SIG-M5 (cell line): ENCODE results near the gene PPP1R3E.
"Not testable (repeated sequence)": the region's sequence is repeated elsewhere in the genome, so short reads cannot be mapped to it uniquely, and the experiment has no call there.

Experiments used
- DNase-seq: peaks from one replicate; lab custom pipeline; 2025; lab: John Stamatoyannopoulos, UW

The PPP1R3E gene, protein sequence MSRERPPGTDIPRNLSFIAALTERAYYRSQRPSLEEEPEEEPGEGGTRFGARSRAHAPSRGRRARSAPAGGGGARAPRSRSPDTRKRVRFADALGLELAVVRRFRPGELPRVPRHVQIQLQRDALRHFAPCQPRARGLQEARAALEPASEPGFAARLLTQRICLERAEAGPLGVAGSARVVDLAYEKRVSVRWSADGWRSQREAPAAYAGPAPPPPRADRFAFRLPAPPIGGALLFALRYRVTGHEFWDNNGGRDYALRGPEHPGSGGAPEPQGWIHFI

DNA sequence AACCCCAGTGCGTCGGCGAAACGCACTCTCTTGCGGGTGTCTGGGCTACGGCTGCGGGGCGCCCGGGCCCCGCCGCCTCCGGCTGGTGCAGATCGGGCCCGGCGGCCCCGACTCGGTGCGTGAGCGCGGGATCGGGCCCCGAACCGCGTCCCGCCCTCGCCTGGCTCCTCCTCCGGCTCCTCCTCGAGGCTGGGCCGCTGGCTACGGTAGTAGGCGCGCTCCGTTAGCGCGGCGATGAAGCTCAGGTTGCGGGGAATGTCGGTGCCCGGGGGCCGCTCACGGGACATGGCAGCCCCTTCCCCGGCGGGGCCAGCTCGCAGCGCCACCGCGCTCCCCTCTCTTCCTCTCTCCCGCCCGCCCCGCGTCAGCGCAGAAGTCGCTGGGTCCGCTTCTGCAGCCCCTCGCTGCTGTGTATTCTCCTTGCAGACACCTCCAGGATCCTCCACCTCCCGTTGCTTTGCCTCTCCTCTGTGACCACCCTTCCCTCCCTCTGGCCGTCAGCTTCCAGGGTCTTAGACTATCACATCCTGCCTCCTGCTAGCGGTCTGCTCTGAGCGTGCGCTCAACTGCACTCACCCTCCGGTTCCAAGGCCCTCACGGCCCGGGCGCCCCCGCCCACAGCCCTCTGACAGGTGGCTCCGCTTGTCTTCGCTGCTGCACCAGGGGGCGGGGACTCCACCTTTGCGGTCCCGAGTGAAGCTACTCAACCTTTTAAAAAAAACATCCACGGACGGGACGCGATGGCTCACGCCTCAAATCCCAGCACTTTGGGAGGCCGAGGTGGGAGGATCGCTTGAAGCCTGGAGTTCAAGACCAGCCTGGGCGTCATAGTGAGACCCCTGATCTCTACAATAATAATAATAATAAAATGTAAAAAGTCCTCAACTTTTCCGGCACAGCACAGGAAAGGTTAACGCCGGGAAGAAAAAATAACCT lies at the start of gene PPP1R3E:
Gene PPP1R3E (minus strand): TSS at position 570 of the 936 bp plus-strand sequence. CDS start 283 bp downstream, at position 287.
- DNase-seq: no peak

DNA sequence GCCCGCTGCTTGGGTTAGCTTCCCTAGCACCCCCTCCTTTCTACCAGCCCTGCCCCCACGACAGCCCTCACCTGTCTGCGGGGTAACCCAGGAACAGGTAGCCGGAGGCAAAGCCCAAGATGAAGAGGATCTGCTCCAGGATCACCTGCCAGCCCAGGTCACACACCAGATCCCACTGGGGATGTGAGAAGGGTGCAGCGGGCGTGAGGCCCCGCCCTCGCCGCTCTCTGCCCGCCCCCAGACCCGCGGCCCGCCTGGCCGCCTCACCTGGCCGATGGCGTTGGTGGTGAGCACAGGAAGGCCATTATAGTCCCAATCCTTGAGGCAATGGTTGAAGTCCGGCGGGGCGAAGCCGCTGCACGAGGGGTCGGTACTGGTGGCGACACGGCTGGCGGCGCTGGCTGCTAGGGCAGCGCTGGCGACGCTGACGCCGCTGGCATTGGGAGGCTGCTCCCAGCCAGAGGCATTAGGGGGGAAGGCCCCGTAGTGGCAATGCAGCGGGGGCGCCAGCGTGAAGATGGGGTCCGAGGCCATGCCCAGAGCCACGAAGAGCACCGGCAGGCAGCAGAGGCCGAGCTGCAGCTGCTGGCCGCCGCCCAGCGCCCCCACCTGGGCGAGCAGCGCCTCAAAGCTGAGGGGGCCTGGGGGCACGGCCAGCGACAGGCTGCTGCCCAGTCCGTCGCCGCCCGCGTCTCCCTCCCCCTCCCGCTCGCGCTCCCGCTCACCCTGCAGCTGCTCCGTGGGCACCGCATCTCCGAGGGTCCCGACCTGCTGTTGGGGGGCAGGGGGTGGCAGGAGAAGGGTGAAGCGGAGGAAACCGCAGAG lies 49.2 kb upstream of the PPP1R3E start:
- DNase-seq: no peak

DNA sequence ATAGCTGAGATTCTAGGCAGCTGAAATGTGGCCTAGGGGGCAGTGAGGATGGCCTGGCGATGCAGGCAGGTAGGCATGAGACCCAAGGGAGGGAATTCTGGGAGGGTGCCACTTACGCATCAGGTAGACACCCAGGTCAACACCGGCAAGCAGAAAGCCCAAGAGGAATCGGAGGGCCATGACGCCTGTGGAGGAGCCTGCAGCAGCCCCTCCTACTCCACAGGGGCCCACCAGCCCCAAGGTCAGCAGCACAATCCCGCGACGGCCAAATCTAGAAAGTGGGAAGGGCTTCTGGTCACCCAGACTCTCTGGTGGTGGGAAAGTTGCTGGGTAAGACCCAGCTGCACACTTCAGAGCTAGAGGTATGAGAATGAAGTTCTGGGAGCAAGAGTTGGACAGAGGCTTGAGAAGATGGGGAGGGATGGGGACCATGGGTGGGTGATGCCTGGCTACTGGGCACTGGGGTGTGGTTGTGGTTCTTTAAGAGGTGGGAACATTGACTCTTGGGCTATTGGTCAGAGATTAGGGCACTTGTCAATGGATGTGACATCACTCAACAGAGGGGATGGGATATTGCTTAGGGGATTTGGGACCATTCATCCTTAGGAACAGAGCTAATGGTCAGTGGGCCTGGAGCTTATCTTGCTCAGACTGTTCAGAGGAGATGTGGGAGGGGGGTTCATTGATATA lies 46.6 kb upstream of the PPP1R3E start:
- no peak for DNase-seq

DNA sequence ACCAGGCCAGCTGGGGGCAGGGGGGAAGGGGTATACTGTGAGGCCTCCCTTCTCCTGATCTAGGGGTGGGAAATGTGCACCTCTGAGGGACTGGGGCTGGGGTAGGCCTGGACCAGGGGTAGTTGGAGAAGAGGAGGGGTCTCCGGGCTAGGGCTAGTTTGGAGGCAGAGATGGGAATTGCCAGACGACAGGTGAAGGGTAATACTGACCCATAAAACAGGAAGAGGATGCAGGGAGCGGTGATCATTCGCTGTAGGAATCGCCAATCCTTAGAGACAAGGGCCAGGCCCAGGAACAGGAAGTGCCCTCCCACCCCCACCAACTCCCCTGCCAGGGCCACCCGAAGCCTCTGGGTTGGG lies 45.6 kb upstream of the PPP1R3E start:
- no peak for DNase-seq

DNA sequence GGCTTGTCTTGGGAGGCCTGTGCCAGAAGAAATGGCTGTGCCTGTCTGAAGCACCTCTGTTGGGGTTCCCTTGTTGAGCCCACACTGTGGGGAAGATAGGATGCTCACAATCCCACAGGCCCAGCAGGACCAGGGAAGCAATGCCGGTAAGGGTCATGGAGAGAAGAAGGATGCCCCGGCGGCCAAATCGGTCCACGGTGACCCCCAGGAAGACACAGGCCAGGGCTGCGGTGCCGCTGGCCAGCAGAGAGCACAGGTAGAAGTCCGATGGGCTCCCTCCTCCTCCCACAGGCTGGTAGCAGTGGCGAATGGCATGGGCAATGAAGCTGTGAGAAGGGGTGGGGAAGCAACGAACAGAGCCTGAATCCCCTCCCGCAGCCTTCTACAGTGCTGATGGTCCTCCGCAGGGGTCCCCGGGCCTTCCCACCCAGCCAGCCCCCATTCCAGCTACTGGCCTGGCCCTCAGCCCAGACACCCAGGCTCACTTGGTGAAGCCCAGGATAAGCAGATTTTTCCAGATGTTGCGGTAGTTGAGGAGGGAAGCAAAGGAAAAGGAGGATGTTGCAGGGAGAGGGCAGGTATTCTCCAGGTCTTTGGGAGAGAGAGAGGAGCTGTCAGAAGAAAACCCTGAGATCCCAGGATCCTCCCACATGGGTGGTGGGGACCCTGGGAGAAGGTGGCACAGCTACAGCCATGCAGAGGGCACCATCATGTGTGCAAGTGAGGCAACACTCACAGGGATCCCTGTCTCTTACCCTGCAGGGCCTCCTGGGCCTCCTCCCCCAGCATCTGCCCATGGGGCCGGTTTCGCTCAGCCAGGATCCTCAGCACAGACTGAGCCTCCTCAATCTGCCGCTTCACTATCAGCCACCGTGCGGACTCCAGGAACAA lies 45.0 kb upstream of the PPP1R3E start:
- no peak for DNase-seq

DNA sequence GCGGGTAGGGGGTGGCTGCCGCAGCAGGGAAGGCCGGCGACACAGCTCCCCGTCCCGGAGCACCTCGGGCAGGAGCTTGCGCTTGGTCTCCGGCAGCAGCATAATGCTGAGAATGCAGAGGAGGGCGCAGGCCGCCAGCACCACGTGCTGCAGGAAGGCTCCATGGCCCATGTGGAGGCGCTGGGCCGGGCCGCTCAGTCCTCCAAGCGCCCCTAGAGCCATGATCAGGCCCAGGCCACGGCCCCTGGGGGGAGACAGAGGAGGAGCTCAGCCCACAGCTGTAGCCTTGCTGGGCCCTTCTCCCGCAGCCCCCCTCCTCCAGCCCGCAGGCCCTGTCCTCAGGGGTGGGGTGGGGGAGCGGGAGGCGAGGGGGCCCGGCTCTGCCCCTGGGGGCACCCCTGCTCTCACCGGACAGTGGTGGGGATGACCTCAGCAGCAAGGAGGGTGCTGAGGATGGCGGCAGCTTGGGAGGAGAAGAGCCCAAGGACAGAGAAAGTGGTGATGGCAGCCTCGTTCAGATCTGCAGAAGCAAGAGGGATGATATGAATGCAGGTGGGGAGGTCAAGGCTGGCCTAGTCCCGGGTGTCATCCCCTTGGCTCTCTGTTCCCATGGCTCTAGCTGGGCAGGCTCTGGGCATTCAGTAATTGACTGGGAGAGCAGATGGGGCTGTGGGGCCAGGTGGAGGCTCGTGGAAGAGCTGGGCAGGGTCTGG lies 44.2 kb upstream of the PPP1R3E start:
- DNase-seq: no peak

DNA sequence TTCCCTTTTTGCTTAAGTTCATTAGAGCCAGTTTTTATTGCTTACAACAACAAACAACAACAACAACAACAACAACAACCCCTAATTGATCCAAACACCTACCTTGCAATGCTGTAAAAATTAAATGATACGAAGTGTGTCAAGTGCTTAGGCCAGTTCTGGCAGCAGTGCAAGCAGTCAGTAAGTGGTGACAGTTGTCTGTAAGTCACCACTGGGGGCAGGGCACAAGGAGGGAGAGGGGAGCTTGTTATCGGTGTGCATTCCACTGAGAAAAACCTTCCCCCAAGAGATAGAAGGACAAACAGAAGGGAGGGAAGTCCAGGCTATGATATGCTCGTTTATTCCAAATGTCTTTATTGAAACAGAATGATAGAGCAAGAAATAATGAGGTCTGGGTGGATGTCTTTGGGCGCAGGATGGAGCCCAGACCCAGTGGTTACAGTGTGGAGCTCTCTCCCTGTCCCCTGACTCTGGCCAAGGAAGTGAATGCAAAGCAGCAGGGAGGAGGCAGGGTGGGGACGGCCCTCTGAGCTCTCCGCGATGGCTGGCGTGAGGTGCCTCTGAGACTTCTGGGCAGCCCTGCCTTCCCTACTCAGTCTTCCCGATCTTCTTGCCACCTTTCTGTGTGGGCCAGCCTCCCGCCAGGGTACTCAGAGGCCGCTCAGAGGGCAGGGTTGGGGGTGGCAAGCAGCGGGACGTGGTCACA lies 43.5 kb upstream of the PPP1R3E start:
- DNase-seq: no peak

DNA sequence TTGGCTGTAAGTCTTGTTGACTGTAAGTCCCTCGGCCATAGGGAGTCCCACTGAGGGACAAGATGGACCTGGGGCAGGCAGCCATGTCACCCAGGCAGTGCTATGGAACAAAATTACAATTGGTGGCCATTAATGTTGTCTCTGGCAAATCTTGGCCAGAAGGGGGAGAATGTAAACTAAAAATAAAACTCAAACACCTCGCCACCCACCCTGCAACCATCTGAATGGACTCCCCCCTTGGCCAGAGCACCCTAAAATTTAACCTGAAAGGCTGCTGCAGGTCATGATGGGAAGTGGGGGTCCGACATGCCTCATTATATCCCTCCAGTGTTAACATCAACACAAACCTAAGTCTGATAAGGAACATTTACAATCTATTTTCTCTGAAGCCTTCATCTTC lies 41.8 kb upstream of the PPP1R3E start:
- DNase-seq: no peak

DNA sequence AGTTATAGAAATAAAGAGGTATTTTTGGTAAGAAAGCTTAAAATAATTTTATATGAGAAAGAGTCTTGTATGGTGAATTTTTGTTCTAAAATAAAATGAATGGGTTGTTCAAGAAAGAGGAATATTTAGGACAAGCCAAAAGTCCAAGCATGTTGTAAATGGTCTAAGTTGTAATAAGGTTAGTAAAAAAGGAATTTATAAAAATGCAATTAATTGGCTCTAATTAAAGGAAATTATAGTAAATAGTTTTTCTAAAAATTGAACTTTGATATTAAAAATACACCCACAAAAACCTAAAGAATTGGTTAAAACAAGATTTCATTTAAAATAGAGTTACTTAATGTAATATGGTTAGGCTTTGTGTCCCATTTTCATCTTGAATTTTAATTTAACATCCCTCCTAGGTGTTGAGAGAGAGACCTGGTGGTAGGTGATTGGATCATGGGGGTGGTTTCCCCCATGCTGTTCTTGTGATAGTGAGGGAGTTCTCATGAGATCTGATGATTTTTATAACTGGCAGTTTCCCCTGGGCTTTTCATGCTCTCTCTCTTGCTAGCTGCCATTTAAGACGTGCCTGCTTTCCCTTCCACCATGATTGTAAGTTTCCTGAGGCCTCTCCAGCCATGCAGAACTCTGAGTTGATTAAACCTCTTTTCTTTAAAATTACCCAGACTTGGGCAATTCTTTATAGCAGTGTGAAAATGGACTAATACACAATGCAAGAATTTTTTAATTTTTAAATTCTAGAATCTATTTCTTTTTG lies 37.0 kb upstream of the PPP1R3E start:
- DNase-seq: no peak

DNA sequence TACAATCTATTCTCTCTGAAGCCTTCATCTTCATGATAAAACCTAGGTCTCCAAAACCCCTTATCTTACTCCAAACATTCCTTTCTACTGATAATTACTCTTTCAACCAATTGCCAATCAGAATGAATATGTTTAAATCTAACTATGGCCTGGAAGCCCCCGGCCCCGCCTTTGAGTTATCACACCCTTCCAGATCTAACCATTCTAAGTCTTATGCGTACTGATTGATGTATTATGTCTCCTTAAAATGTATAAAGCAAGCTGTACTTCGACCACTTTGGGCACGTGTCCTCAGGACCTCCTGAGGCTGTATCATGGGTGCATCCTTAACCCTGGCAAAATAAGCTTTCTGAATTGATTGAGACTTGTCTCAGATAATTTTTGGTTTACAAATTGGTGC lies 33.0 kb upstream of the PPP1R3E start:
- DNase-seq: no peak

DNA sequence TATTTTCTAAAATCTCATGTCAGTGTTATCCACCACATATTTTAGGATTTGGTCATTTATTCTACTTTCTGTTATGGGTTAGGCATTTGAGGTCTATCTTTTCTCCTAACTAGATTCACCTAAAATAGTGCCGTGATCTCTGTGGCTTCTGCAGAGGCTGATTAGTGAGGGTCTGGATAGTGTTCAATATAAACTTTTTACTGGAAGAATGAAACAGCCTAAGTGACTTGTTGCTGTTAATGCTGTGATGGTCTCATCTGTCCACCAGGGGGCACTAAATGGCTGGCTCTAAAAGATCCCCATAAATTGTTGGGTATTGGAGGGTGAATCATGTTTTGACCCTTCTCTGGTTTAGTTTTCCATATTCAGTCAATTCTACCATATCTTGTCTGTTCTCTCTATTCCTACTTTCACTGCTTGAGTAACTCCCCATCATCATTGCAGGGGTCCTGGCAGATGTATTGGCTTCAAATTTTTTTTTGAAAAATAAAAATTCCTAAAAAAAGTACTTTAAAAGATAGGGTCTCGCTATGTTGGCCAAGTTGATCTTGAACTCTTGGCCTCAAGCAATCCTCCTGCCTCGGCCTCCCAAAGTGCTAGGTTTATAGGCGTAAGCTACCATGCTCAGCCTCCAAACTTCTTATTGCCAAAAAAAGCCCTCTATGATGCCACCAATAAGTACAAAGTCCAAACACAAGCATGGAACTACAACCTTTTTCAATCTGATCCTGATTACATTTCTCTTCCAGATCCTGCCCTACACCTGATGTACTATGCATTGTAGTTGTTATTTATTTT lies 25.5 kb upstream of the PPP1R3E start:
- no peak for DNase-seq

DNA sequence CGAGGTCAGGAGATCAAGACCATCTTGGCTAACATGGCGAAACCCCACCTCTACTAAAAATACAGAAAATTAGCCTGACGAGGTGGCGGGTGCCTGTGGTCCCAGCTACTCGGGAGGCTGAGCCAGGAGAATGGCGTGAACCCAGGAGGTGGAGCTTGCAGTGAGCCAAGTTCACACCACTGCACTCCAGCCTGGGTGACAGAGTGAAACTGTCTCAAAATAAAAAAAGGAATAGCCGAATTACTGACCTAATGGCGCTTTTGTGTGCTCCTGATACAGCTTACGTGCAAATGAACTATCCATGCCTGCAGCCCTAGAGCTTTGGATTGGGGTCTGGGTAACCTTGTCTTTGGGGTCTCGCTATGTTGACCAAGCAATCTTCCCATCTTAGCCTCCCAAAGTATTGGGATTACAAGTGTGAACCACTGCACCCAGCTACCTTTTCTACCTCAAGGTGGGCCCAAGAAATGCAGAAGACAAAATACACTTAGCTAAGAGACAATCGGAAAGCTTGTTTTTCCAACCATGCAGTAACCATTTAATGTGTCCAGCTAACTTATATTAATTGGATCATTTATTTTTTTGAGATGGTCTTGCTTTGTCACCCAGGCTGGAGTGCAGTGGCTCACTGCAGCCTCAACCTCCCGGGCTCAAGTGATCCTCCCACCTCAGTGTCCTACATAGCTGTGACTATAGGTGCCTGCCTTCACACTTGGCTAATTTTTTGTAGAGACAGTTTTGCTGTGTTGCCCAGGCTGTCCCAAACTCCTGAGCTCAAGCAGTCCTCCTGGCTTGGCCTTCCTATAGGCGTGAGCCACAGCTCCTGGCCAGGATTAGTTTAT lies 24.1 kb upstream of the PPP1R3E start:
- DNase-seq: no peak

DNA sequence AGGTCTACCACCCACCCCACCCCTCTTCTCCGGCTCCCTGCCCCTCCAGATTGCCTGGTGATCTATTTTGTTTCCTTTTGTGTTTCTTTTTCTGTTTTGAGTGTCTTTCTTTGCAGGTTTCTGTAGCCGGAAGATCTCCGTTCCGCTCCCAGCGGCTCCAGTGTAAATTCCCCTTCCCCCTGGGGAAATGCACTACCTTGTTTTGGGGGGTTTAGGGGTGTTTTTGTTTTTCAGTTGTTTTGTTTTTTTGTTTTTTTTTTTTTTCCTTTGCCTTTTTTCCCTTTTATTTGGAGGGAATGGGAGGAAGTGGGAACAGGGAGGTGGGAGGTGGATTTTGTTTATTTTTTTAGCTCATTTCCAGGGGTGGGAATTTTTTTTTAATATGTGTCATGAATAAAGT lies 23.1 kb upstream of the PPP1R3E start:
- not testable (repeated sequence) for DNase-seq

DNA sequence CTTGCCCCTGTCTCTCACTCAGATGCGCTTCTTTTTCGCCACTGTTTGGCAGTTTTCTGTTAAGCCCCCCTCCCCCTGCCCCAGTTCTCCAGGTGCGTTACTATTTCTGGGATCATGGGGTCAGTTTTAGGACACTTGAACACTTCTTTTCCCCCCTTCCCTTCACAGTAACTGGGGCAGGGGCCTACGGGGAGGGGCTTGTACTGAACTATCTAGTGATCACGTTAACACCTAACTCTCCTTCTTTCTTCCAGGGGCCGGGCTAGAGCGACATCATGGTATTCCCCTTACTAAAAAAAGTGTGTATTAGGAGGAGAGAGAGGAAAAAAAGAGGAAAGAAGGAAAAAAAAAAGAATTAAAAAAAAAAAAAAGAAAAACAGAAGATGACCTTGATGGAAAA lies 22.3 kb upstream of the PPP1R3E start:
- DNase-seq: no peak

DNA sequence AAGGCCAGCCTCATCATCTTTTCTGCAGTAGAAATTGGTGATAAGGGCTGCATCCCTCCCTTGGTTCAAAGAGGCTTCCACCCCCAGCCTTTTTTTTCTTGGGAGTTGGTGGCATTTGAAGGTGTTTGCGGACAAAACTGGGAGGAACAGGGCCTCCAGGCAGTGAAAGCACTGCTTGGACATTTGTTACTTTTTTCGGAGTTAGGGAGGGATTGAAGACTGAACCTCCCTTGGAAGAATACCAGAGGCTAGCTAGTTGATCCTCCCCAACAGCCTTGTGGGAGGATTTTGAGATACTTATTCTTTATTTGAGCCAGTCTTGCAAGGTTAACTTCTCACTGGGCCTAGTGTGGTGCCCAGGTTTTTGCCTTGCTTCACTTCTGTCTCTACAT lies 21.8 kb upstream of the PPP1R3E start:
- no peak for DNase-seq

DNA sequence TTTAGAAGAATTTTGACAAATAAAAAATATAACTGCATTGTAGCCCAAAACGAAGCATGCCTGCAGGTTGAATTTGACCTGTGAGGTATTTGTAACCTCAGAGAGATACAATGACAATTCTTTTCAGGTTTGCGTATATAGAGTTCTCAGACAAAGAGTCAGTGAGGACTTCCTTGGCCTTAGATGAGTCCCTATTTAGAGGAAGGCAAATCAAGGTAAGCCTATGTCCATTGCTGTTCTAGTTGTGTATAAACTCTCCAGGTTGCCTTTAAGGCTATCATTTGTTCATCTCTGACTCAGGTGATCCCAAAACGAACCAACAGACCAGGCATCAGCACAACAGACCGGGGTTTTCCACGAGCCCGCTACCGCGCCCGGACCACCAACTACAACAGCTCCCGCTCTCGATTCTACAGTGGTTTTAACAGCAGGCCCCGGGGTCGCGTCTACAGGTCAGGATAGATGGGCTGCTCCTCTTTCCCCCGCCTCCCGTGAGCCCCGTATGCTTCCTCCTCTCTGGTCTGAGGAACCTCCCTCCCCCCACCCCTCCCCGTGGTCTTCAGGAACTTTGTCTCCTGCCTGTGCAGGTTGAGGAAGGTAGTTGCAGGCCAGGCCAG lies 21.3 kb upstream of the PPP1R3E start:
- no peak for DNase-seq
